SKM-1 treated with dmso at 0.1 percent for 144 hours (cell line): Measurements from ENCODE around the gene DIS3L2.
"Not testable (repeated sequence)": the region's sequence is repeated elsewhere in the genome, so short reads cannot be mapped to it uniquely, and the experiment has no call there.

Experiments used
- DNase-seq: peaks from one replicate; lab custom pipeline; 2025; ENCODE audit not compliant: unreplicated experiment; lab: John Stamatoyannopoulos, UW

The DIS3L2 gene

DNA sequence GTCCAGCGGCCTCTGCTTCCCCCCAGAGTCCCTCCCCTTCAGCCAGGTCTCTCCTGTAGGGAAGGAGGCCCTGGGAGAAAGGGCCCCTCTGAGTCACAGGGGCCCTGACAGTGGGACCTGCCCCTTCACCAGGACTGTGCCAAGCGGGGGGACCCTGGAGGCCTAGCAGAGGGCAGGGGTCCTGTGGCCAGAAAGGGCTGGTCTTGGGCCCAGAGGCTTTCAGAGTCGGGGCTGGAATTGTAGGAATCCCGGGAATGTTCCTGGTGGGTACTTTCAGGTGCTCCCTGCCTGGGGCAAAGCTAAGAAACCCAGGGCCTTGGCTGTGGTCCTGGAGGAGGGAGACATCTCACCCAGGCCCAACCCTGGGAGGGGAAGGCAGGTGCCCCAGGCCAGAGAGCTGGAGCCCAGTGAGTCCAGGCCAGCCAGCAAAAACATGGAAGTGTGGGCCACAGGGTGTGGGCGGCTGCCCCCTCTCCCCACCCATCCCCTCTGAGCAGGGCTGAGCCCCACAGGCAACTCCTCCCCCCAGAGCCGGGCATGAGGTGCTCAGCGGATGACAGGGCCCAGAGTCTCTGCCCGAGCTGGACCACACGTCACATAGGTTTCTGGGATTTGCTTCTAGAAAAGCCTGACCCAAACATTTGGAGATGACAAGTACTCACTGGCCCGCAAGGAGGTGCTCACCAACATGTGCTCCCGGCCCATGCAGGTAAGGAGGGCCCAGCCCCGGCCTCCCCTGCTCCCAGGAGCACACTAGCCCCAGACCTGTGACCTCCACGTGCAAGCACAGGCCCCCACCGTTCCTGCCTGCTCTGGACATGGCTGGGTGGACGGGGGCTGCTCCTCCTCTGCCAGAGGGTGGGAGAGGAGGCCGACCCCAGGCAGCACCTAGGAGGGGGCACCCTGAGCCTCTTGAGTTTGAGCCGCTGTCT lies 368.8 kb downstream of the DIS3L2 start:
- DNase-seq = no peak

DNA sequence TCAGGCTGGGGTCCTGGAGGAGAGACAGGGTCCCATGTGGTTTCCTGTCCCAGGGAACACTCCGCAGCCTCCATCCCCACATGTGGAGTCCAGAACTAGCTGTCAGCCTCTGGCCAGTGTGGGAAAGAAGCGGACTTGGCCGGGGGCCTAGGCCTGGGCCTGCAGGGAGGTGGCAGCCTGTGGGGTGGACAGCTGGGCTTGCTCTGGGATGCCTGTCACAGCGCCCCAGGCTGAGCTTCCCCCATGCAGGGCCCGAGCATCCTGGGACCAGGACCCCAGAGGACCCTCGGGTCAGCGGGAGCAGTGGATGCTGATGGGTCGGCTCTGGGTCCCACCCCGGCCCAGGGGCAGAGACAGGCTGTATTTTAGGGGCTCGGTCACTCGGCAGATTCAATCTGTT lies 369.5 kb downstream of the DIS3L2 start:
- not testable (repeated sequence) for DNase-seq

DNA sequence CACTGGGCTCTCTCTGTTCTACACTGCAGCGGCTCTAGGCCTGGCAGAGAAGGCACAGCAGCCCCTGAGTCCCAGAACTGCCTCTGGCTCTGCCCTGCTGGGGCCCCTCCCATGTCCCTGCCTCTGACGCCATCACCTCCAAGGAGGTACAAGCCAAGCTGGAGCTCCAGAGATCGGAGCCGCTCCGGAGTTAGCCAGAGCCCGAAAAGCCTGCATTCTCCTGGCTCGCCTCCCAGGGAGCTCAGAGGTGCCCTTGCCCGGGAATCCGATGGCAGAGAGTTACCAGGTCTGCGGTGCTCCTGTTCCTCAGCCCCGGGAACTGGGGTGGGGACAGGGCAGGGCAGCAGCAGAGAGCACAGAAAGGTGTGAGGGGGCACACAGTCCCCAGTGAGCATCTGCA lies 370.1 kb downstream of the DIS3L2 start:
- not testable (repeated sequence) for DNase-seq

DNA sequence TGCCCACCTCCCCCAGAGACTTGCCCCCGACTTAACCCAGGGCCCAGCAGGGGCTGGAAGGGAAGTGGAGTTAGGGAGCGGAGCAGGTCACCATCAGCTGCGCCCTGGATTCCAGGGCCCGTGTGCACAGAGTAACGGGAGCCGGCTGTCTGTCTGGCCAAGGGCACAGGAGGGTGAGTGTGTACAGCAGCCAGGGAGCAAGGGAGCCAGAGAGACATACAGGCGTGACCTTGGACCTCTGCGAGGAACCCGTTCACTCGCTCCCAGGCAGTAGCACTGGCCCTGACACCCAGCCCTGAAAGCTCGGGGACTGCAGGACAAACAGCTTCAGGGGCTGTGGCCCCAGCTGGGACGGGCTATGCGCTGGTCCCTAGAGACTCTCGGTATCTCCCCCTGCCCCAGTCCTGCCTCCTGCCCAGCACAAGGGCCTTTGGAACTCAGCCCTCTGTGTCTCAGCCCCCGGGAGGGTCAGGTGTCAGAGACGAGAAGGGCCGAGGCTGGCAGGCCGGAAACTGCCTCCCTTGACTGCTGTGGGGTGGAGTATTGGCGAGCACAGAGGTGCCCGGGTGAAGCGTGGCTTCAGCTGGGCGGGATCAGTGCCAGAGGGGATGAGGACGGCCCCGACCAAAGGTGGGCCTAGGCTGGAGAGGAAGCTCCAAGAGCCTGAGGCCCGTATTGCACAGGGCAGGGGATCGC lies 370.9 kb downstream of the DIS3L2 start:
- not testable (repeated sequence) for DNase-seq

DNA sequence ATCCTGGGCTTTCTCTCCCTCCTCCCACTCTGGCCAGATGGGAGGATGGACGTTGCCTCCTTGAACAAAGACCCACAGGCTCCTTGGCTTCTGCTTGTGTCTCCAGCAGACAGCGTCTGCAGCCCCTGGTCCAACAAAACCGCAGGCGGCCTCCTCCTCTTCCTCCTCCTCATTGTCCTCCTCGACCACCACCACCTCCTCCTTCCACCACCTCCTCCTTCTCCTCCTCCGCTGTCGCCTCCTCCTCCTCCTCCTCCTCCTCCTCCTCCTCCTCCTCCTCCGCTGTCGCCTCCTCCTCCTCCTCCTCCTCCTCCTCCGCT lies 371.4 kb downstream of the DIS3L2 start:
- DNase-seq = no peak

DNA sequence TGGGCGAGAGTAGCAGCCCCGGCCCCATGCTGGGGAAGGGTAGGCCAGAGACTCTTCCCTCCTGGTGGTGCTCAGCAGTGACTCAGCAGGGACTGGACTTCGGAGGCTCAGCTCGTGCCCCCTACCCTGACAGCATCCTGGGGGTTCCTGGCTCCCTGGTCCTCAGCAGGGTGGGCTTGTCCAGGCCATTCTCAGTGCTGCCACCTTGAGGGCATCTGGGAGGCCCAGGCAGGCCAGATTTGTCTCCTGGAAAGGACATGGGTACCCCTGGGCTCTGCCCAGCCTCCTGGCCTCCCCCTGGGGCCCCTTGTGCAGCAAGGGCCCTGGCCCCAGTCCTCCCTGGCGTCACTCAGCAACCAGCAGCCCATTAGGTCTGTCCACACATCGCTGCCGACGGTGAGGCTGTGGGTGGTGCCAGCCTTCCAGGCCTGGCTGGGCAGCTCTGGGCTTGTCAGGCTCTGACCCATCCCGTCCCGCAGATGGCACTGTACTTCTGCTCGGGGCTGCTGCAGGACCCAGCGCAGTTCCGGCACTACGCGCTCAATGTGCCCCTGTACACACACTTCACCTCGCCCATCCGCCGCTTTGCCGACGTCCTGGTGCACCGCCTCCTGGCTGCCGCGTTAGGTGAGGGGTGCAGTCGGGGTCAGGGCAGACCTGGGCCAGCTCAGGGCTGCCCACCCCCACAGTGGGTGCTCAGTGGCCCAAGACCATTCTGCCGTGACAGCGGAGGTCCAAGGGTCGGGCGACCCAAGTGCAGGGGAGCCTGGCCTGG lies 372.0 kb downstream of the DIS3L2 start:
- no peak for DNase-seq

DNA sequence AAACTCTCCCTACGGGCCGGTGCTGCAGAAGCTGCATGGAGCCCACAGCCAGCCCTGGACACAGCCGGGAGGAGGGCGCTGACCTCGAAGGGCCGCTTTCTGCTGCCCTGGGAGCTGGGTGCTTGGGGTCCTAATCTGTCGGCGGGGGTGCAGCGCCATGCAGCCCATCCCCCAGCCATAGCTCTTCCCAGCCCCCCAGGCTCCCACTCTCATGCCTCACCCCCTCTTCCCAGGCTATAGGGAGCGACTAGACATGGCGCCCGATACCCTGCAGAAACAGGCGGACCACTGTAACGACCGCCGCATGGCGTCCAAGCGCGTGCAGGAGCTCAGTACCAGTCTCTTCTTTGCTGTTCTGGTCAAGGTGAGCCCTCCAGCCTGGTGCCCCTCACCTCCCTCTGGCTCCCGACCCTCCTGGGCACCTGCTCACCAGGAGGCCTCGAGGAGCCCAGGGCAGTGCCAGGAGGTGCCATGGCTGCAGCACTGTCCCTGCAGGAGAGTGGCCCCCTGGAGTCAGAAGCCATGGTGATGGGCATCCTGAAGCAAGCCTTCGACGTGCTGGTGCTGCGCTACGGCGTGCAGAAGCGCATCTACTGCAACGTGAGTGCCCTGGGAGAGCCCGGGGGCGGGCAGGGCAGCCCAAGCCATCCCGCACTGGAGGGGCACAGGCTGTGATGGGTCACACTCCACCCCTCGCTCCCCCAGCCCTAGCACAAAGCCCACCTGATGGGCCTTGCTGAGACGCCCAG lies 372.8 kb downstream of the DIS3L2 start:
- DNase-seq = not testable (repeated sequence)

DNA sequence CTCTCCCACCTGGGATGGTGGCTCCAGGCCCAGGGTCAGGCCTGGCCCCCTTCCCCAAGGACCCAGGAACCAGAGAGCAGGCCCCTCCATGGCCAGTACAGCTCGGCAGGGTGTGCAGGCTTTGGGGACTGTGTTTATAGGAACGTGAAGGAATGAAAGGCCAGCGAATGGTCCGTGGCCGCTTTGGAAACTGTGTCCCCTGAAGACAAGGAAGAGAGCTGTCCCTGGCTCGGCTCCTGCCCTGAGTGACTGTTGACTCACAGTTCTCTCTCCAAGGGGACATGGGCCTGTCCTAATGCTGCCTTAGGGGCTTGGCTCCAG lies 373.3 kb downstream of the DIS3L2 start:
- DNase-seq = not testable (repeated sequence)

DNA sequence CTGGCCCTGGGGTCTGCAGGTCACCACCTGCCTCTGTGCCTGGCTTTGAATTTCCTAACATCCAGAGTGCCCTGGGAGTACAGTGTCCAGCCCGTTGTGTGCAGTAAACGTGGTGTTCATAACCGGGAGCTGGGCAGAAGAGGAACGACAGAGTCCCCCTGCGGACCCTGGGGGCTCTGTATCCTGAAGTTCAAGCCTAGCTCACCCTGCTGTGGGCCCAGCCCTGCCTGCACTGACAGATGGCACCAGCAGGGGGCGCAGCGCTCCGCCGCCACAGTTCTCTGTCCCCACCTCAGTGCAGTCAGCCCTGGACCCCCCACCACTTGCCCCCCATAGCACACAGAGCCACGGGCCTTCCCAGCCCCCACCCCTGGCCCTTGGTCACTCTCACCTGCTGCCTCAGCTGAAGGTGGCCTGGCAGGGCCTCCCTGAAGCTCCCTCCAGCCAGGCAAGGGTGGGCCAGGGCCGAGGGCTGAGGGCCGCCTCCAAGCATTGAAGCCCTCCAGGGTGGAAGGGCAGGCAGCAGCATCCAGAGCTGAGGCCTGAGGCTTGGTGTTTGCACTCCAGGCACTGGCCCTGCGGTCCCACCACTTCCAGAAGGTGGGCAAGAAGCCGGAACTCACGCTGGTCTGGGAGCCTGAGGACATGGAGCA lies 373.8 kb downstream of the DIS3L2 start:
- DNase-seq = not testable (repeated sequence)

DNA sequence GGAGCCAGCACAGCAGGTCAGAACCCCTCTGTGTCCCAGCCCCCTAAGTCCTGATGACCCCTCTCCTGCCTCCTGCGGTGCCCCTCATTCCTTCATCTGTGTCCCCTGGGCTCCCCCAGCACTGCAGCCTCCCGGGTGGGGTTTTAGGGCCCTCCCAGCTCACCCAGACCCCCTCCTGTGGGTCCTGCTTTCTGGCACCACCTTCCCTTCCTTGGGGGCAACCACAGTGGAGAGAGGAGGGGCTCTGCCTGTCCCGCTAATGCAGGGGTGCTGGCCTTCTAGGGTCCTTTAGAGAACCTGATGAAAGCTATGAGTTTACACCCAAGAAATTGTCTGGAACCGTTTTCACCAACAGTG lies 374.3 kb downstream of the DIS3L2 start:
- no peak for DNase-seq

DNA sequence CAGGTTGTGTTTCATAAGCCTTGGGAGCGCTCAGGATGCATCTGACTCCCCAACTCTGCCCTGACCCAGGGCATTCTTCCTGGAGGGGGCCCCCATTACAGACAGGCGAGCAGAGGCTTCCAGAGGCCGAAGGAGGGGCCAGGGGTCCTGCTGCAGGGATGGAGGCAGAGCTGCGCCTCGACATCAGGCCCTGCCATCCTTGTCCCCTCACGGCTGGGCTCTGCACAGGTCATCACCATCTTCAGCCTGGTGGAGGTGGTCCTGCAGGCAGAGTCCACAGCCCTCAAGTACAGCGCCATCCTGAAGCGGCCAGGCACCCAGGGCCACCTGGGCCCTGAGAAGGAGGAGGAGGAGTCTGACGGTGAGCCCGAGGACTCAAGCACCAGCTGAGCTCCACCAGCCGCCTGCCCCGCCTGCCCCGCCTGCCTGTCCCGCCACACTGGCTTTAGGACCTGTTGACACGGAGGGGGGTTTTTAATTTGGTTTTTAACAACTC lies 374.8 kb downstream of the DIS3L2 start:
- no peak for DNase-seq

DNA sequence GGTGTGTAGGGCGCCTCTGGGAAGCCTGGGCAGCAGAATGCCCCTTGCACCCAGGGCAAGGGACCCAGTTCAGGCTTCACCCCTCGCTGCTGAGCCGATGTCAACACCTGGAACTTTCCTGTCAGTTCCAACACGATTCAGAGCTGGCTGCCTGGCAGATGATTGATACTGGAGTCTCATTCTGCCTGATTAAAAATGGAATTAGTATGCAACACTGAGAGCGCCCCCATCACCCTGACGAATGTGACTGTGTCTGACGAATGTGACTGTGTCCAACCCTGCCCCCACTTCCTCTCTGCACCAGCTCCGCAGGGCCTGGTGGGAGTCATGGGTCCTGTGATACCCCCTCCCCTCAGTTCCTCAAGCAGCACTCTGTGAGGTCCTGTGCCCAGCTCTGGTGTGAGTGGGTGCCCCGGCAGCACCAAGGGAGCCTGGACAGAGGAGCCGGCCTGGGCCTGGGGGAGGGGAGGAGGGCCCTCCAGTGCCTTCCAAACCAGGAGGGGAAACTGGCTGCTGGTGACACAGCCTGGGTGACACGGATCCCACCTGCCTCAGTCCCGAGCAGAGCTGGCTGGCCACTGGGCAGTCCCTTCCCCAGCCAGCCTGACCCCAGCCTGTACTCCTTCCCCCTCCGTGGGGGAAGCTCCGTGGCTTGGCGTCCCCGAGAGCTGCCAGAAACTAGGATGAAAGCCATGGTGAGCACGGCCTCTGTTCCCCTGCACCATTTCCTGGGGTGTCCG lies 375.6 kb downstream of the DIS3L2 start:
- no peak for DNase-seq

DNA sequence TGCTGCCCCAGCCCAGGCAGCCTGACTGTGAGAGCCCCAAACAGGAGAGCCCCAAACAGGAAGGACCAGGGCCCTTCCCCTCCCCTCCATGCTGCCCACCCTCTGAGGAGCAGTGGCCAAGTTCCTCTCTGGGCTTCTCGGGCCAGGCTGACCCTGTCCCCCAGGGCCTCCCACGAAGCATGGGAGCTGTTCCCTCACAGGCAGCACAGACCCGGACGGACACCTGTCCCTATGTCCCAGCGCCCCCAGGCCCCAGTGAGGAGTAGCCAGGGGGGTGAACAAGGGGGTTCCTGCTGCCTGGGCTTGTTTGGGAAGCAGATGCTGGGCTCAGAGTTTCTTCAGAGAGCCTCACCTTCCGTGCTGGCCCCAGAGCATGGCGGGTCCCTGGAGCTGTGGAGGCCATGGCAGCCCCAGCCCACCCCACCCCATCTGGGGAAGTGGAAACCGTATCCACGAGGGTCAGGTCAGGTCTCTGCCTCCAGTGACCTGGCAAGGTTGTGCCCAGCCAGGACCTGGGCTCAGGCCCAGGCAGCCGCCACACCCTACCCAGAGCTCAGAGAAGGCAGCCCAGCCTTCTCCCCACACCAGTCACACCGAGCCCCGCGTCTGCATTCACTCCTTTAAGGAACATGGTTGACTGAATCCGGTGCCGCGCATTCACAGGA lies 376.7 kb downstream of the DIS3L2 start:
- DNase-seq = not testable (repeated sequence)

DNA sequence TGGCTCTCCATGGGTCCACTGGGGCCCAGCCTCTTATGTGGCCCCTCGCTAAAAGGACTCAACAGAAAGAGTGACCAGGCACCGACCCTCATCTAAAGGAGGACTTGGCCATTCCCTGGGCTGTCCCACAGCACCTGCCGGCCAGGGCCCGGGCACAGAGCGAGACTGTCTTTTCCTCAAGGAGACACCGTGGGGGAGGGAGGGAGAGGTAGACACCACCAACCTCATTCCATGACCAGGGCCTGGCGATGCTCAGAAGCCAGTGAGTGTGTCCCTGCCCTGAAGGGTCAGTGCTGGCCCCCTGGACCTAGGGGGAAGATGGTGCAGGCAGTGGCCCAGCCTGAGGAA lies 377.2 kb downstream of the DIS3L2 start:
- no peak for DNase-seq

DNA sequence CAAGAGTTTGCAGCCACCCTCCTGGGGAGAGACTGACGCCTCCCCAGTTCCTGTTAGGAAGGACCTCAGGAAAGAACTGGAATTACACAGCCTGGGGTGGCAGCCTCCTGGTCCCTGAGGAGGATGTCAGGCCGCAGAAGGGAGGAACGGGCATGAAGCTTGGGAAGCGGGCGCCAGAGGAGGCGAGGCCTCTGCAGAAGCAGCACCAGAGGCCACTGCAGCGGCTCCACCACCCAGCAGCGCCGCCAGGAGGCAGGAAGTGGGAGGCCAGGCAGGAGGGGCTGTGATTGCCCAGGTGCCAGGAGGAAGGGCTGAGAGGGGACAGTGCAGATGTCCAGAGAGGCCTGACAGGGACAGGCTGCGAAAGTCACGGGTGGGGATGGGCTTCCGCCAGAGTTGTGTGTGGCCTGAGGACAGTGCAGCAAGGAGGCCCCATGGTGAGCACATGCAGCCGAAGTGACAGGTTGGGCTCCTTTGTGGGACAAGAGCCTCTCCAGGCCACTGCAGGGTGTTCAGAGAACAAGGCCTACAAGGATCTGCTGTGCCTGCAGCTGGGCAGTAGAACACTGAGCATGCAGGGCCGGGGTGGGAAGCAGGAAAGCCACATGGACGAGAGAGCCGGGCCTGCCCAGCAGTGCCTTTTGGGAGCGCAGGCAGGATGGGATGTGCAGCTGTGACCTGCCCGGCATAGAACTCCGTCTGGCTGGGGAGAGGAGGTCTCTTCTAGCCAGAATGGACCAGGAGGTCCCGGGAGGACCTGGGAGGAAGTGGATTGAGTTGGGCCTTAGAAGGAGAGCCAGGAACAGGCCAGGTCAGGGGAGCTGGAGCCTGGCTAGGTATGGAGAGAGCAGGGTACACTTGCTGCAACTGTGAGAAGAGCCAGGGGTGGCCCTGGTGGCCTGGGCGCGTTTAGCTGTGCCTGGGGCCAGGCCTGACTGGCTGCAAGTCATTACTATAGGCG lies 377.9 kb downstream of the DIS3L2 start:
- DNase-seq = no peak

DNA sequence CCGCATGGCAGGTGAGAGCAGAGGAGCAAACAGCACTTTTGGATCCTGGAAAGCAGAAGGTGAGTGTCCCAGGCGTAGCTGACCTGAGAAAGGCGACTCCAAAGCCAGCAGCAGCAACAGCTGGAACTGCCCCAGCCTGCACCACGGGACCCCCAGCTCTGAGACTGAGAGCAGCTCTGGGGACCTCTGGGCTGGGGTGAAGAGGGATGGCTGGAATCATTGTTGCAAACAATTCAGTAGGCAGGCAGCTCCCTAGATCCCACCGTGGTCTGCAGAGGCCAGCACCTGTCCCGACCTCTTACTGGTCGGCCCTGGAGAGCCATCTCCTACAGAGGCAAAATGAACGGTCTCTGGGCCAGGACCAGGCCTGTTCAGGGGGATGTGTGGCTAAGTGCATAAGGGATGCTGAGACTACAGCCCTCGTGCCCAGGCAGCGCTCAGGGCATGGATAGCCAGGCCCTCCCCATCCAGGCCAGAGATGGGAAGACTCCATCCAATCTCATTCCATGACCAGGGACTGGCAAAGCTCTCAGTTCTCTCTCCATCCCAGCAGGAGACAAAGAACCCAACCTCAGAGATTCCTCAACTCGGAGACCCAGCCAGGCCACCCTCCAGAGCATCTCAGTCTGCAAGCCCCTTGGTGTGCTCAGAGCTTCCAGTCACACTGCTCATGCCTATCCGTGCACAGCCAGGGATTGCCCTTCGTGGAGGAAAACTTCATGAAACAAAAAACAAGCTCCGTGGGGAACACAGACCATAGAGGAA lies 378.8 kb downstream of the DIS3L2 start:
- no peak for DNase-seq

DNA sequence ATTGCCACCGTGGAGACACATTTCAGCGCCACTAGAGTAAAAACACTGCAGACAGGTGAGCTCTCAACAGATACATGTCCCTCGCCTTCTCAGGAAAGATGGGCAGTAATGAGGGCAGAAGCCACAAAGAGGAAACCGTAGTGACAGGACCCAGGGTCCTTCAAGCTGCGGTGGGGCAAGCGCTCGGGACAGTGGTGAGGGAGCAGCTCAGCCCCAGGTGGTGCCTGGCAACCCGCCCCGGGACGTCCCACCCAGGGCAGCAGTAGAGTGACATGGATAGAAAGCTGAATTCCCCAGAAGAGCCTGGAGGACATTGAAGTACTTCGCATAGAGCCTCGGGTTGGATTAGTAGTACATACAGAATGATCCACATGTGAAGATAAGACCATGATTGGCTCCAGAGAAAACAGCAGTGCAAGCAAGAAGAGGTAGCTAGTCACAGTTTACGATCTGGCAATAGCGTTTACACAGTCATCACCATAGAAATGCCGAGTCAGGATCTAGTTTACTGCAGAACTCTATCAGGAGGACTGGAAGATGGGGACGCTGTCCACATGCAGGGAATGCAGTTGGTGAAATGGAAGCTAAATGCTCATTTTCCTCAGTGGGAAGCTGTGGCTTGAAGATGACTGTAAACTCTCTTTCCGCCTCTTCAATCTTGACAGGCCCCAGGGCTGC lies 379.7 kb downstream of the DIS3L2 start:
- no peak for DNase-seq
